GM10248 (cell line): ENCODE measurements around the gene LMO2.

ENCODE experiments used
- CTCF ChIA-PET: fragments of 300-600 bp; sonication (Branson Sonifier 250); formaldehyde crosslinking; extraction: SDS; loops from one replicate; lab custom pipeline; 2021; ENCODE audit warnings: antibody characterized with exemption; lab: Yijun Ruan, JAX
- POLR2A ChIA-PET: fragments of 350-650 bp; sonication (Branson Sonifier 250); formaldehyde crosslinking; extraction: SDS; loops from one replicate; lab custom pipeline; 2020; ENCODE audit warnings: antibody characterized with exemption; lab: Yijun Ruan, JAX
- DNase-seq: peaks from one replicate; pipeline ENCODE4 v3.0.0; 2012; ENCODE audit errors: extremely low spot score
- CTCF ChIP-seq: IDR thresholded peaks from 2 replicates; pipeline ENCODE4 v1.5.1; 2012; ENCODE audit warnings: mild to moderate bottlenecking, low read depth; ENCODE audit errors: extremely low read depth, missing control alignments, control extremely low read depth

Gene LMO2

GRCh38 chr11:33867996-33868646 is 23.8 kb downstream of the LMO2 start:
- no peak for DNase-seq
- ChIA-PET CTCF (interaction anchor here (1.0 to 7.2 kb wide), 14 partner anchors 10 to 489 kb away, joined by 3 to 56 read pairs (median 3); partner anchors contain the start of gene ABTB2), POLR2A (interaction anchor here (0.6 kb wide), 1 partner anchor 24 kb away, joined by 3 read pairs; no protein-coding TSS in a partner anchor)
- TF ChIP-seq CTCF: no peak

GRCh38 chr11:33867561-33867960 is 24.3 kb downstream of the LMO2 start:
- TF ChIP-seq CTCF: no peak
- ChIA-PET POLR2A (no interaction called here), CTCF (interaction anchor here (1.0 to 7.2 kb wide), 13 partner anchors 10 to 490 kb away, joined by 3 to 56 read pairs (median 3); partner anchors contain the start of gene ABTB2)
- DNase-seq: no peak

- DNase-seq: no peak
- no peak for TF ChIP-seq CTCF
- ChIA-PET POLR2A (no interaction called here), CTCF (interaction anchor here (1.0 to 7.2 kb wide), 5 partner anchors 9 to 130 kb away, joined by 3 to 56 read pairs (median 7); no protein-coding TSS in a partner anchor)
Observed at GRCh38 chr11:33866936-33867335, 24.9 kb downstream of the LMO2 start.

GRCh38 chr11:33864479-33864878 is 27.4 kb downstream of the LMO2 start:
- CTCF ChIA-PET: interaction anchor here (1.5 to 10.2 kb wide), 5 partner anchors 30 to 124 kb away, joined by 3 to 199 read pairs (median 26); no protein-coding TSS in a partner anchor

GRCh38 chr11:33863418-33864172 is 28.3 kb downstream of the LMO2 start:
- DNase-seq: no peak
- TF ChIP-seq CTCF: no peak
- ChIA-PET POLR2A (no interaction called here), CTCF (interaction anchor here (1.1 to 10.2 kb wide), 7 partner anchors 18 to 125 kb away, joined by 3 to 199 read pairs (median 5); no protein-coding TSS in a partner anchor)

More at GRCh38 chr11:33864479-33864878, 27.4 kb downstream of the LMO2 start:
- DNase-seq: no peak
- POLR2A ChIA-PET: no interaction called here
- TF ChIP-seq CTCF: no peak

- DNase-seq: no peak
- TF ChIP-seq CTCF: no peak
- POLR2A ChIA-PET: no interaction called here
- CTCF ChIA-PET: interaction anchor here (0.9 to 10.2 kb wide), 4 partner anchors 83 to 126 kb away, joined by 3 to 199 read pairs (median 56); no protein-coding TSS in a partner anchor
Observed at GRCh38 chr11:33861941-33862589, 29.8 kb downstream of the LMO2 start.
